Fibroblast of skin of back (primary cell): Measurements from ENCODE around the gene ZEB2.

ENCODE experiments used
- DNase-seq: peaks from one replicate; pipeline ENCODE4 v3.0.0-alpha.2; 2013

Gene ZEB2

GRCh38 chr2:144528108-144528507 lies 8.2 kb upstream of the ZEB2 start:
- DNase-seq: no peak

GRCh38 chr2:144526831-144527230 lies 6.9 kb upstream of the ZEB2 start:
- DNase-seq: no peak

GRCh38 chr2:144524118-144525009 lies 4.4 kb upstream of the ZEB2 start:
- DNase-seq: peak; percentile 46

- peak; percentile 35 for DNase-seq
Measured at GRCh38 chr2:144523596-144524117, 3.7 kb upstream of the ZEB2 start.

- peak; percentile 38 for DNase-seq
Measured at GRCh38 chr2:144522897-144523595, 3.1 kb upstream of the ZEB2 start.

DNA sequence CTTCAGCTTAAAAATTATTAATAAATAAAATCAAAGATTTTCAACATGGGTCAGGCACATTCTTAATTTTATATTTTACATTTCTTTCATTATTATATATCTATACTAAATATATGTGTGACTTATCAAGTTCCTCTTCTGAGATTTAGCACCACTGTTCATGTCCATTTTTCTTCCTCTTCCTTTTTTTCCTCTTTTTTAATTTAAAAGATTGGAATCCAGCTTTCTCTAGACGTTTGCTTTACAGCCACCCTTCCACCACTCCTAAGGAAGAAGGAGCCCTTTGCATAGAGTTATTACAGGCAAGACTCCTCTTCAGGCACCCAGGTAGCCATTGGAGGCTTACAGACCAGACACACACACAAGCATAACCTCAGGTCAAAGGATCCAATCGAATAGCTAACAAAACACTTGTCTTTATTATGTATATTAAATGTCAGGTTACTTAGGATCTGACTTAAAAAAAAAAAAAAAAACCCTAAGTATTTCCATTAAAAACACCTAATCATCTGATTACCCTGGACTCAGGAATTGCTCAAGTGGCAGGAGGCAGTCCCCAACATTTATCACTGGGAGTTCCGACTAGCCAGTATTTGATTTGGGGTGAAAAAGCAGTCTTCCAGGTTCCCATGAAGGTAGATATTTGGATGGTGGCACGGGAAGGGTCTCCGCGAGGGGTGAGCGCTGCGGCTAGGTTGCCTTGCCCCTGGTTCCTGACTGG lies 2.4 kb upstream of the ZEB2 start:
- DNase-seq: no peak

DNA sequence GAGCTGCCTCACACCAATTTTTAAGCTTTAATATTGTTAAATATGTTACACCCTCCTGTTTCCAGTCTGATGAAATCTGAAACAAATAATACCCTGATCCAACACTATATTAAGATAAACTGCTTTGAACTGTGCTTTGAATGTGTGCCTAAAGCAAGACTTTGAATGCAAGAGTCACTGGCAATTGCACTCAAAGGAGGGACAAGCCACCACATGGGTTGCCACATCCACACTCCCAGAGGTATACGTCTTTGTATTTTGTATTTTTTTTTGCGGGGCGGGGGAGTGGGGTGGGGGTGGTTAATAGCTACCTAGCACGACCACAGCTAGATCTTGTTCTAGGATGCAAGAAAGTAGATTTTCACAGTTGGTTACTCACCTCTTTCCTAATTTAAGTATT lies 1.8 kb upstream of the ZEB2 start:
- DNase-seq: no peak

- peak; percentile 67 for DNase-seq
Measured at GRCh38 chr2:144520756-144521487, 1.0 kb upstream of the ZEB2 start.

DNA sequence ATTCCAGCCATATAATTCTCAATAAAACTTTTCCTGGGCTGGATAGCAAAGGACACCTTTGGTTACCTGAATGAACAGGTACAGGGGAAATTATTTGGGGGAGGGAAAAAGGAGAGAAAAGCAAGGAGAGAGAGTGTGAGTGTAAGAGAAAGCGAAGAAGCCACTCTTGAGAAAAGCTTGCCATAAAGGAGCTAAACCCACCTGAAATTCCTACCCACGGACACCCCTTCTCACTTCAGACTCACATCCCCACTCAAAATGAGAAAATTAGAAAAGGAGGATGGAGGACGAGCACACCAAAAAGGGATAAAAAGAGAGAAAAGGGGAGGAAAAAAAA lies 354 bp downstream of the ZEB2 start:
- DNase-seq: no peak

DNA sequence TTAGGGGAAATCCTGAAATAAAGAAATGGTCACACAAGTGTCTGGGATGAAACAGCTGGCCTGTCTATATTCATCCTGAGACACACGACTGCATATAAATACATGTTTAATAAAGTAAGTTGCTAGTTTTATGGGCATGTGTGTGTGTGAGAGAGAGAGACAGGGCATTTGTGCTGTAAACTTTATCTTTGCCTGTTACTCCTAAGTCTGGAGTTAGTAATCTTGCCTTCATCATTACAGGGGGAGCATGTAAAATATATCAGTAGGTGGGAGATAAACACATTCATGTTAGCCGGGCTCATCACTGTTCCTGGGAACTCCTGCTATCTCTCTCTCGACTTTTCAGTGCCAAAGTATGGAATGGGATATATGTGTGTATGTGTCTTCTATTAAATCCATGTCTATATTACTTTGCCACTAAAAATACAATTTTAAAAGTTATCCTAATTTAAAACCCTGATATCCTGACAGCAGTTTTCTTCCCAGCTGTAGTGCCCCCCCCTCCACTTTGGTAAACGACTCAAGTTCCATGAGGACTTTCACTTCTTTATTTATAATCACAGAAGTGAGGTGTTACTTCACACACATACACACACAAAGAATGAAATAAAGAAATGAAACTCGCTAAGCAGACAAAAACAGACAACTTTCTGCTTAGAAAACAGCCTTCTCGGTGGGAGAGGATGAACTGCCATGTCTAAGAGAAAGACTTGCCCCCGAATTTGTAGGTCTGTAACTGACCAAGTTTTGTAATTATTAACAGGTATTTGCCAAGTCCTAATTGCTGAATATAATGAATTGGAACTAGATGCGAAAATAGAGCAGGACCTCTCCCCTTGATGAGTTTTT lies 947 bp downstream of the ZEB2 start:
- DNase-seq: no peak

GRCh38 chr2:144517866-144518747 lies 1.8 kb downstream of the ZEB2 start:
- peak; percentile 48 for DNase-seq

DNA sequence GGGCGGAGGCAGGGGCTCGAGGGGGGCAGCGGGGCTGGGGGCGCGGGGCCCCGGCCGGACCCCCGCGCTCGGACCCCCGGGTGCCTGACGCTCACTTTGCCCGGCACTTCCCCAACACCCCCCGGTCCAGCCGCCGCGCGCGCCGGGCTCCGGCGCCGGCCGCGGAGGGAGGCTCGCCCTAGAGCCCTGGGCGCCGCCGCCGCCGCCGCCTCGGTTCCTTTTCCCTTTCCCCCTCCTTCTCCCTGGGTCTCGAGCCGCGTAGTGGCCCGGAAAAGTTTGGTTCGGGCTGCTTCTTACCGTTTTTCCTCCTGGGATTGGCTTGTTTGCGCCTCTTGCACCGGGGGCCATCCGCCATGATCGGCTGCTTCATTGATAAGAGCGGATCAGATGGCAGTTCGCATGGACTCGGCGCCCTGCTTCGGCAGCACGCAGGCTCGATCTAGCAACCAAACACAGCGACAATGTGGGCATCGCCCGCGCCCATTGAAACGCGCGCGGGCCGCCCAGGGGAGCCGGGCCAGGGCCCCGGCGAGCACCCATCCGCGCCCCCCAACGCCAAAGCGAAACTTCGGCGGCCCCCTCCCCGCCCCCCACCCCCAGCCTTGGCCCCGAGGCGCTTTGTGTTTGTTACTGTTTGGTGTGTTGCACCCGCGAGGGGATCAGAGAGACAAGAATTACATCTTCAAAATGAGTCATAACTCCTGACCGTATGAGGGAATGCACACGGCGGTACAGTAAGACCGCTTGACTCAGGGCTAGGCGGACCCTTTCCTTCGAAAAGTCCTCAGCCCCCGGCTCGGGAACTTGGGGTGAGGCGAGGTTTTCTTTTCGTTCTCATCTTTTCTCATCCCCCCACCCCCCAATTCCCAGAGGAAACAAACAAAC lies 2.7 kb downstream of the ZEB2 start:
- DNase-seq: peak; percentile 97

- DNase-seq: peak; percentile 58
Measured at GRCh38 chr2:144516411-144516980, 3.4 kb downstream of the ZEB2 start.

GRCh38 chr2:144515696-144516410 lies 4.1 kb downstream of the ZEB2 start:
- peak; percentile 72 for DNase-seq

- DNase-seq: no peak
Measured at GRCh38 chr2:144515099-144515695, 4.7 kb downstream of the ZEB2 start.

DNA sequence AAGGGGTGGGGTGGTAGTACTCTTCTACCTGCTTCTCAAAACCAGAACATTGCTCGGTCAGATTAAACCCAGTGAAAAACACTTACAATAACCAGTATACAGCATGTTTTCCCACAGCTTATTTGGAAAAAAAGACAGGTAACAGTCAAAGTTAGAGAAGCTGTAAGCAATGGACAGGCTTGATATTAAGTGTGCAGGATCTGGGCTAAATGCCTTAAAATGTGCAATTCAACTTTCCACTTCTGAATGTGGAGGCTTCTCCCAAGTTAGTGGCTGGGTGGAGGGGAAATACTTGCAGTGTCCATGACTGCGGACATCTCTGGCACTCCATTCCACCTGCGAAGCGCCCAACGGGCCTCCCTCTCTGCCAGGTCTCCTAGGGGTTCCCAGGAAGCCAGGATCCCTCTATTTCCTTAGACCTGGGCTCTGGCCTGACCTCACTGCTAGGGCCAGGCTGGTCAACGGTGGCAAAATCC lies 5.3 kb downstream of the ZEB2 start:
- peak; percentile 45 for DNase-seq

- DNase-seq: peak; percentile 93
Measured at GRCh38 chr2:144513388-144514101, 6.4 kb downstream of the ZEB2 start.
